GM11168 (cell line): ENCODE data around the gene ITPK1.

Experiments
- in situ Hi-C: fragments of 300-500 bp; cut with MboI; formaldehyde crosslinking; loops from one replicate; pipeline ENCODE4 v1.12.0; 2022; ENCODE audit warnings: low sequenced_read_pairs; ENCODE audit not compliant: unreplicated experiment

The ITPK1 gene

GRCh38 chr14:92948647-92949046 lies 167.1 kb downstream of the ITPK1 start:
- in situ Hi-C loops: loop anchor here (10.0 kb wide), 1 partner anchor 196 kb away; no protein-coding TSS in a partner anchor

- in situ Hi-C loops: loop anchor here (10.0 kb wide), 1 partner anchor 198 kb away; no protein-coding TSS in a partner anchor
Measured at GRCh38 chr14:92946847-92947545, 168.7 kb downstream of the ITPK1 start.

GRCh38 chr14:92945959-92946846 lies 169.5 kb downstream of the ITPK1 start:
- in situ Hi-C loops: loop anchor here (10.0 kb wide), 1 partner anchor 199 kb away; no protein-coding TSS in a partner anchor

- in situ Hi-C loops: loop anchor here (10.0 kb wide), 1 partner anchor 199 kb away; no protein-coding TSS in a partner anchor
Measured at GRCh38 chr14:92945544-92945943, 170.2 kb downstream of the ITPK1 start.

- in situ Hi-C loops: loop anchor here (10.0 kb wide), 1 partner anchor 200 kb away; no protein-coding TSS in a partner anchor
Measured at GRCh38 chr14:92944976-92945375, 170.7 kb downstream of the ITPK1 start.

- in situ Hi-C loops: loop anchor here (10.0 kb wide), 1 partner anchor 201 kb away; no protein-coding TSS in a partner anchor
Measured at GRCh38 chr14:92943855-92944570, 171.7 kb downstream of the ITPK1 start.

GRCh38 chr14:92942976-92943710 lies 172.6 kb downstream of the ITPK1 start:
- in situ Hi-C loops: loop anchor here (10.0 kb wide), 1 partner anchor 202 kb away; no protein-coding TSS in a partner anchor

GRCh38 chr14:92942576-92942975 lies 173.1 kb downstream of the ITPK1 start:
- in situ Hi-C loops: loop anchor here (10.0 kb wide), 1 partner anchor 202 kb away; no protein-coding TSS in a partner anchor

- in situ Hi-C loops: loop anchor here (10.0 kb wide), 1 partner anchor 203 kb away; no protein-coding TSS in a partner anchor
Measured at GRCh38 chr14:92942136-92942535, 173.6 kb downstream of the ITPK1 start.

- in situ Hi-C loops: loop anchor here (10.0 kb wide), 1 partner anchor 203 kb away; no protein-coding TSS in a partner anchor
Measured at GRCh38 chr14:92941531-92941930, 174.2 kb downstream of the ITPK1 start.

- in situ Hi-C loops: loop anchor here (10.0 kb wide), 1 partner anchor 204 kb away; no protein-coding TSS in a partner anchor
Measured at GRCh38 chr14:92940543-92940942, 175.2 kb downstream of the ITPK1 start.

- in situ Hi-C loops: loop anchor here (10.0 kb wide), 1 partner anchor 205 kb away; no protein-coding TSS in a partner anchor
Measured at GRCh38 chr14:92939699-92940098, 176.0 kb downstream of the ITPK1 start.

- in situ Hi-C loops: no loop called here
Measured at GRCh38 chr14:92938890-92939671, 176.6 kb downstream of the ITPK1 start.

GRCh38 chr14:92938235-92938875 lies 177.4 kb downstream of the ITPK1 start:
- in situ Hi-C loops: no loop called here

- in situ Hi-C loops: no loop called here
Measured at GRCh38 chr14:92937051-92937937, 178.4 kb downstream of the ITPK1 start.

GRCh38 chr14:92936085-92936484 lies 179.6 kb downstream of the ITPK1 start:
- in situ Hi-C loops: no loop called here

GRCh38 chr14:92935446-92935845 lies 180.3 kb downstream of the ITPK1 start:
- in situ Hi-C loops: no loop called here
